Stimulated activated CD8-positive, alpha-beta memory T cell treated with anti-CD3 and anti-CD28 coated beads, Interleukin-4, amount 100 ng/mL, for 48 hours (primary cell): Measurements from ENCODE around the gene CTXND1.
A peak's percentile ranks its signal among the peaks of the same experiment; 100 is the strongest.

ENCODE experiments used
- DNase-seq: peaks from one replicate; pipeline ENCODE4 v3.0.0-alpha.2; 2020

CTXND1 gene

DNA sequence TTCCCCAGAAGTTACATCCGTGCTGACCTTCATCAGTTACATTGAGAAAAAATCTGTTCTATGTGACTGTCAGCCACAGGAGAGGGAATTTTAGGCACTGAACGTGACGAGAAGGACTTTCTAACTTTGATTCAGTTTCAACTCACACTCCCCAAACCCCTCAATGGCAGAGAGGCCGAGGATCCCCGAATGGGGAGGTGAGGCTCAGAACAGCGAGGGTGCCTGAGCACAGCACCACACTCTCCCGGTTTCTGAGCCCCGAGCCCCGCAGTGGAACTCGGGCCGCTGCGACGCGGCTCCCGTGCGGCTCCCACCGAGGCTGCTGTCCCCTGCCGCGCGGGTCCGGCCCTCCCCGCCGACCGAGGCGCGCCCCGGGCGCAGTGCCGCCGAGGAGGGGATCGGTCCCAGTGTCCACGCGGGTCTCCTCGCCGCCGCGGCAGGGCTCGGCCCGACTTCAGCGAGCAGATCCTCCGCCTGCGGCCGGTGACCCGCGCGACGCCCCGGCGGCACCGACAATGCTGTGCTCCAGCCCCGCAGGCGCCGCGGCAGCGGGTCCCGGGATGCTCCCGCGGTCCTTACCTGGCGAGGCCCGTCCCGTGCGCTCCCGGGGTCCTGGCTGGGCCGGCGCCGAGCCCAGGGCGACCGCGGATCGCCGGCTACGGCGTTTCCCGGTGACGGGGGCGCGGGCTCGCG lies 439 bp downstream of the CTXND1 start:
- DNase-seq = no peak

DNA sequence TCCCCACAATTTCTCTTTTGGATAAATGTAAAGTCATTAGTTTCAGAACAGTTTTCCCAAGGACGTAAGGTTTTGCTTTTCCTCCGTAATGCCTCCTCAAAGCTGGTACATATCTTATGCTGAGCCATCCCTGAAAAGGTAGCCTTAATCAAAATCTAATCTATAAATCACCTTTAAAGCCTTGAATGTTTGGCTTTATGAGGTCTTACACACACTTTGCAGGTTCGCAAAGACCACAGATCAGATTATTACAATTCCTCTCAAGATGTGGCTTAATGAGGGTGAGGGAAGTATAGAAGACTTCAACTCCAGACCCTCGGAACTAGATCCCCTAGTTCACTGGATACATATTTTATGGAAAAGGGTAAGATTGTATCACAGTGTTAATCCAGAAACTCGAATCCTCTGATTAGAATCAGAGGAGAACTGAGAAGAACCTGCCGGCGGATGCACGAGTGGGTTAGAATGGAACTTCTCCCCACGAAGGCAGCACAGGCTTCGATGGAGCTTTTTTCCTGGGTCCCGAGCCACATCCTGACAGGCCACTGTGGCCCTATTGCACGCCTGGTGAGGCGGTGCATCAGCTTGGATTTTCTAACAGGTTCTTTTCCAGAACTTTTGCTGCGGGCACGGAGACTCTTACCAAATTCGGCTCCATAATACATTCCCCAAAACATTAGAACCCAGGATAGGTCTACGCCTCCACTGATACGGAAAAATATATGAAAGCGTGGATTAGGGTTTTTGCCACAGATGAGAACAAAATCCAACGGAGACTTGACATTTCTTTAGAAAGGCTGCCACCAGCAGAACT lies 1.2 kb downstream of the CTXND1 start:
- DNase-seq = no peak

DNA sequence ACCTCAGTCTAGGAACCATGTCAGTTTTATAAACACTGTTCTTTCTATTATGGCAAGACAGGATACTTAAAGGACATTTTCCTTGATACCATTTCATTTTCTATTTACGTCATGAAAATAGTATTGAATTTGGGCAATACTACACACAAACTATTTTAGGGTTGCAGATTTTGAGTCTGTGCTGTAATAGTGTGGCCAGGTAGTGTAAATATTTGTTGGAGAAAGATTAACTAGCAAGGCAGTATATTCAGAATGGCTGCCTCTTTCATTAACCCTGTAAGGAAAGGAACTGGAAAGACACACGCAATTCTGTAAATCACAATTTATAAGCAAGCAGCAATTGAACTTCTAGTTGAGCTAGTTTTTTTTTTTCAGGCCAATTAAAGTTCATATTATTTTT lies 2.0 kb downstream of the CTXND1 start:
- no peak for DNase-seq

DNA sequence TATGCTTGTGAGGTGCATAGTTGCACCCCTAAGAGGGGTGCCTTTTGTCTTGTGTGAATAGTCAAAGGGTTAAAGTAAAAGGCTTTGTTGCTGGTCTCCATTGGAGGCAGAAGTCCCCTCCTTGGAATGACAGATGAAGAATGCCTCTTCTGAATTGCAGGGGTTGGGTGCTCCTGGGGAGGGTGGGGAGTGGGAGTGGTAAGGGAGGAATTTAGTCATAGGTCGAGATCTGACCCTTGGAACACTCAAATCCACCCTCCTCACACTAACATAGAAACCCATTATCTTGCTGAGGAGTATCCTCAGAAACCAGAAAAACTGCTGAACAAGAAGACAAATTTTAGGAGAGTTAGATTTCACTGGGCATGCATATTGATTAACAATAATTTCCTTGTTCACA lies 4.7 kb downstream of the CTXND1 start:
- DNase-seq = no peak

DNA sequence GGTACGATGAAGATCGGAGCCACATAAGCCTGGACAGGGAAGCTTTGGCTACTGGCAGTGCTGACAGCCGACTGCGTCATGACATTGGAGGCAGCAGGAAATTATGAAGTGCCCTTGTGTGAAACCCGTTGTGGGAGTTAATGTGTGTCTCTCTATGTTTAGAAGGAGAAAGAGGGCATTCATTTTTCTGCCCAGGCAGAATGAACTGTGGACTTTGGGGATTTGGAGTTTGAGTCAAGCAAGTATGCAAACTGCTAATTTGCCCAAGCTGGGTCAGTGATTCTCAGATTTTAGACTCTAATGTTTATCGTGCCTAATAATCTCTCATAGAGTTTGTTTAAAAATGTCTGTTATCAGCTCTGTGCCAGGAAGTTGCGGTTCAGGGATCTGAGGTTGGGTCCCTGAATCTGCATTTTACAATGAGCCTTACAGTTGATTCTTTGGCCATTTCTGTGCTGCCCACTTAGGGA lies 5.6 kb downstream of the CTXND1 start:
- DNase-seq = no peak

DNA sequence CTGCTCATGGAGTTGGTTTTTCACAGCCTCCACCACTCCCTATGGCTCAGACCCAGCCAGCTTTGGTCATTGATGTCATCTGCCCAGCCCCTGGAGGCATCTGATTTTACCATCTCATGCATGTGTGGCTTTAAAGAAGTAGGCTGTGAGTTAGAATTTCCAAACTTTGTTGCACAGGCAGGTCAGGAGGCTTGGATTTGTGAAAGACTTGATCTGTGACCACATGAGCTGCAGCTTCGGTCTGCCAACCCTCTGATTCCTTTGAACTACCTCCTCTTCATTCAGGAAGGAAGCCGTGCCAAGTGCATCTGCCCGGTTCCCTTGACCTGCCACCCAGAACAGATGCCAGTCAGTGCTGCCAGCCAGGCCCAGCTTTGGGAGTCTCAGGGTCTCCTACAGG lies 9.2 kb downstream of the CTXND1 start:
- no peak for DNase-seq

DNA sequence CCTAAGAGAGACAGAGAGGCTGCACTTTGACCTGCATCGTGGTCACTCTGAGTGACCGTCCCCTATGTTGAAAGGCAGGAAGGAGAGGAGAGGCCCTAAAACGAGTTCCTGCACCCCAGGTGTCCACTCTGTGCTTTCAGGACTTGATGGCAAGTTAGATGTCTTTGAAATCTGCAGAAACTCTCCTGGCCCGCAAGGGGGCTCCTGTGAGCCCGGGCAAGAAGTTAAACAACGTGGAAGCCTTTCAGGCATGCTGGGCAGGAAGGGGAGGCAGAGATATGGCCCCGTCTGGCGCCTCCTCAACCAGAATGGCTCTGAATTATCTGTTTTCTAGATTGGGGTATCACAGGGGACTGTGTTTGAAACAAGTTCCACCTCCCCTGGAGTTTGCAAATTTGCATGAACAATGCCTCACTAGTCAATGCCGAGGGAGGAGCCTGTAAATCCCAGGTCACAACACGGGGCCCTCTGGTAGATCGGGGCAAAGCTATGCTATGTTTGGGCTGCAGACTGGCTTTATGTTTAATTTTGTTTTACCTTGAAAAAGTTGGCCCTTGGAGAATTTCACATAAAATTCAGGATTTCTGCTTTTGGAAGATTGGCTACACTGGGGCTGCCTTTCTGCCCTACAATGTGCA lies 9.8 kb downstream of the CTXND1 start:
- DNase-seq = no peak

DNA sequence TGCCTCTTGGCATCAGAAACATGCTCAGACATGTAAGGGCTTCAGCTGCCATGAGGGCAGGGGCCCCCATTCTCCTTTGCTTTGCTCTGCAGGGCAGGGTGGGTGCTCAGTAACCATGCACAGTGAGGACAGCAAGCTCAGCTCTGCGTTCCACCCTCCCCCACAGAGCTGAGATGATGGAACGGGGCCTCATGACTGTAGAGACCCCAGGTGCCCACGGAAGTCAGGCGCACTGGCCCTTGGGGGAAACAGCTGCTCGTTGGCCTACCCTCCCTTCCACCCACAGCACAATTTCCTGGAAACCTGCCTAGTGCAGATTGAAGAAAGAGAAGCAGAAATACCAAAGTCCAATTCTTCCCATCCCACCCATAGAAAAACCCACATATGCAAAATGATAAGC lies 10.5 kb downstream of the CTXND1 start:
- DNase-seq = no peak

DNA sequence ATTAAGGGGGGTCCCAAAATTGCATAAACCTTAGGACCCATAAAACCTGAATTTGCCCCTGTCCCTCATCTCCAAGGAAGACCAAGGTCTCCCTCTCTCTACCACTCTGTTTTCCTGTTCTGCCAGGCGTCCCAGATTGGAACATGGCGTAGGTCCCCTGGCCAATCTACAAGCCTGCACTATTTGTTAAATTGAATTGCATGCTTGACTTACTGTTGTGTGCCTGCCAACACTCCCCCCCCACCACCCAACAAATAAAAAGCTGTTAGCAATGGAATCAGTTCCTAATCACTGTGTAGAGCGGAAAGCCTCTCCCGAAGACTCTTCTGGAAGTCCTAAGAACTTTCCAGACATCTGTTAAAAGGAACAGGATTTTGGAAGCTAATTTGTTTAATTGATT lies 11.7 kb downstream of the CTXND1 start:
- no peak for DNase-seq

DNA sequence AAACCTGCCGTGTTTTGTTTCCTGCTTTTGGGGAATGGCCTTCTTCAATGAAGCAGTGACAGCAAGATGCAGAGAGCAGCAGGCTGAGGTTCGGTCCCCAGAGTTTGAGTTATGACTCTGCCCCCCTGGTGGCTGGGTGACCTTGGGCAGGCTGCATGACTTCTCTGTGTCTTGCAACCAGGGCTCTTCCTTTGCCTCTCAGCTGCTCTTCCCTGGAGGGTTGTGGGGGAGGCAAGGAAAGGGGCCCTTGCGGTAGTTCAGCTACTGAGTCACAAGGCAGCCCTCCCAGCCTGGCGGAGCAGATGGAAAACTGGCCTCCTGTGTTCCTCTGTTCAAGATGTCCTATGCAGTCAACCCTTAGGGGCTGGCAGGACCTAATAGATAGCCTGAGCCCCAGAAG lies 17.1 kb downstream of the CTXND1 start:
- DNase-seq = peak; percentile 74

DNA sequence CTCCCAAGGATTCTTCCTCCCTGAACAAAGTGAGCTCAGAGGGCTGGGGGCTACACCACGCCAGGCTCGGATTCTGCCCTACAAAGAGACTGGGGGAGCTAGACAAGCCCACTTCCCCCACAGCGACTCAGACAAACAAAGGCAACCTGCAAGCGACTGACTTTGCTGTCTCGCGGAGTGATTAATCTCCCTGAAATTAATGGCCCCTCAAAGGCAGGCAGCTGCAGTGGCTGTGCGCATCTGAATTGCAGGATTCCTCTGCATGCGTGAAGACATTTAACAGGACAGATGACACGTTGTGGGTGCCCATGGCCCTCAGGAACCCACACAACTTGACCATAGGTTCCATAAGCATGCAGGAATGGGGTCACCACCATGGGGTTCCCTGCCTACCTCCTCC lies 18.4 kb downstream of the CTXND1 start:
- no peak for DNase-seq

DNA sequence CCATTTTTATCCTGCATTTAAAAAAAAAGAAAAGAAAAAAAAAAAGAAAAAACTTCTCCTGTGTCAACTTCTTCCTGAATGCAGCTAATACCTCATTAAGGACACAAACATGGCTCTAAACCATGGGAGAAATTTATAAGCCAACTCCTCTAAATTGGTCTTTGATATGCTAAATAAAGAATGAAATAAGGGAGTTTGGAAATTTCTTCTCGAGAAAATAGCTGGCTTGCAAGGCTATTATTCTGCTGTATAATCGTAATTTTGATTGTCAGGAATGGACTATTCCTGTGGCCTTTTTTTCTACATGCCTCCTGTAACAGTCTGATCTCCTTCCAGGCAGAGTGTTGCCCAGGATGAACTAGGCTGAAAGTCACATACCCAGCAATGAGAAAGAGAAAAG lies 20.6 kb downstream of the CTXND1 start:
- DNase-seq = no peak

DNA sequence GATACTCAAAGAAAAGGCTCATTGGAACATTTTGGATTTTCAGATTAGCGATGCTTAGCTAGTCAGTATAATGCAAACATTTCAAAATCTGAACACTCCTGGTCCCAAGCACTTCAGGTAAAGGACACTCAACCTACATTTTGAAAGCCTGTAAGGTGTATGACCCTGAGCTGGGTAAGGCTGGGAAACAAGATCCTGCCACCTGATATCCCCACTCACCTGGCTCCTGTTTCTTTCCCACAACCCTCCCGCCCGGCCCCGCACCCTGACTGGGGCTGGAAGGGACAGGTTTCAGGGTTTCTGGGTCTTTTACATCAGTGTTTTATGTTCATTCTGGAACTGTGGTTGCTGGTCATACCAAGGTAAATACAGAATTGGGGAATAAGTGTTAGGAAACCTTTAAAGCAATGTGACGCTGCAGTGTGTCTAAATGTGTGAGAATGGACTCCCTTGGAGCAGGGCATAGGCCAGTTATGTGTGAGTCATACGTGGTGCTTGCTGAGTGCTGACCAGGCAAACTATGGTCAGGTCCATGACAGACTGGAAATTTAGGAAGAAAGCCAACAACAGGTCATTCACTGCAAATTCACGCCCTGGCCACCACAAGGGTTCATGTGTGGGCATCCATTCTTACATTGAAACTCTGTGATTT lies 22.9 kb downstream of the CTXND1 start:
- DNase-seq = no peak

DNA sequence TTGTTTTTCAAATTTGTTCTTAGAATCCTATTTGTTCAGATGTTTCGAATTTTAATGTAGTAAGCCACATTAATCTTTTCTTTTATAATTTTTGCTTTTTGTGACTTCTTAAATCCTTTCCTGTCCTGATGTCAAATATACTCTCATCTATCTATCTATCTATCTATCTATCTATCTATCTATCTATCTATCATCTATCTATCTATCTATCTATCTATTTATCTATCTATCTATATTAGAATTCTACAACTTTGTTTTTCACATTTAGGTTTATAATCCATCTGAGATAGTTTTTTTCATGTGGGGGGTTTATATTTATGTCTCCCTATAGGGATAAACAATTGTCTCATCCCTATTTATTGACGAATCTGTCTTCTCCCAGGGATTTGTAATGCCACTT lies 32.1 kb downstream of the CTXND1 start:
- DNase-seq = no peak

DNA sequence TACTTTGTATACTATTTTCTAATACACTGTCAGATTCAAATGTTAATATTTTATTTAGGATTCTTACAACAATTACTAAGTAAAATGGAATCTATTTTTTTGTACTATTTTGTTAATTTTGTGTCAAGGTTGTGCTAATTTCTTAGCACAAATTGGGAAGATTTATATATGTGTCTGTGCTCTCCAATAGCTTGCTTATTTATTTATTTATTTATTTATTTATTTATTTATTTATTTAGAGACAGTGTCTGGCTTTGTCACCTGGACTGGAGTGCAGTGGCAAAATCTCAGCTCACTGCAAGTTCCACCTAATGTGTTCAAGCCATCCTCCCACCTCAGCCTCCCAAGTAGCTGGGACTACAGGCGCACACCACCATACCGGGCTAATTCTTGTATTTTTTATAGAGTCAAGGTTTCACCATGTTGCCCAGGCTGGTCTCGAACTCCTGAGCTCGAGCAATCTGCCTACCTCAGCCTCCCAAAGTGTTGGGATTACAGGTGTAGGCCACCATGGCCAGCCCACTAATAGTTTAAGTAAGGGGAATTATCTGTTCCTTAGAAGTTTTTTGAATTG lies 34.6 kb downstream of the CTXND1 start:
- DNase-seq = no peak

DNA sequence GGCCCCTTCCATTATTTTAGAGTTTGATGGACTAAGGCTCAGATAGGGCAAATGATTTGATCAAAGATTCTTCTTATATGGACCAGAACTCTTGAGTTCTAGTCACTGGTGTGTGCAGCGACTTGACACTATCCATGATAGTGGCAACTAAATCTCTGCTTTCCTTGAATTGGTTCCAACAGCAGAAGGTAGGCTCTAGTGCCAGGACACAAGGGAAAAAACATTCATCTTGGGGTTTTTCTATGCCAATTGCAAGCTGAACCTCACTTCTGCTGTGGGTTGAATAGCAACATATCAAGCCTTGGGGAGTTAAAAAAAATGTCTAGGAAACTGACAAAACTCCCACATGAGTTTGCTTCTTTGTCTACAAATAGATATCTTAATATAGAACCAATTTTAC lies 35.1 kb downstream of the CTXND1 start:
- DNase-seq = no peak

DNA sequence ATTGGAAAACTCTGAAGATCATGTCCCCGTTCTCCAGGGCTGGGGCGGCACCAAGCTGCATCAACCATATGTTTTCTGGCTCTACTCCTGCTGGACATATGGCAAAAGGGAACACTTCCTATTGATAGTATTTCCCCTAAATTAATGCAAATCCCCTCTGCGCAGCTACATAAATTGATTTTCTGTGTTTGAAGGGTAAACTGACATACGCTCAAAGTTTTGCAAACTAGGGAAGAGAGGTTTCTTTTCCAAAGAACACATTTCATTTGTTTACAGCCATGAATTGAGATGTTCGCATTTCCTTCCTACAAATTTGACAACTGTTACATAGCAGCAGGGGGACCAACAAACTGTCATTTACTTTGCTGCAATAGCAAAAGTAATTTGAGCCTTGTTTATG lies 35.9 kb downstream of the CTXND1 start:
- no peak for DNase-seq

DNA sequence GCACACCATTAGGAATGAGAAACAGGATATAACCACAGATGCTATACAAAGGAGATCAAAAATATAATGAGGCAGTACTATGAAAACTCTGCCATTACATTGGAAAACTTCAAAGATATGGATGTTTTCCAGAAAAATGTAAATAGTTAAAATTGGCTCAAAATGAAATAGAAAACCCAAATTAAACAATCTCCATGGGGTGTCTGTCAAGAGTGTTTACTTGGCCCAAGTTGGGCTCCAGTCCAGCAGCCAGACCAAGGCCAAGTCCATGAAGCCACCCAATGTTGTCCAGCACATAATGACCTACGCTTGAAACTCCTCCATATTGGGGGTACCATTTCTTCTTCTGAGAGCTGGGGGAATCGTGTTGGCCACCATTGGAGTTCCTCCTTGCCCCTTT lies 37.1 kb downstream of the CTXND1 start:
- no peak for DNase-seq

DNA sequence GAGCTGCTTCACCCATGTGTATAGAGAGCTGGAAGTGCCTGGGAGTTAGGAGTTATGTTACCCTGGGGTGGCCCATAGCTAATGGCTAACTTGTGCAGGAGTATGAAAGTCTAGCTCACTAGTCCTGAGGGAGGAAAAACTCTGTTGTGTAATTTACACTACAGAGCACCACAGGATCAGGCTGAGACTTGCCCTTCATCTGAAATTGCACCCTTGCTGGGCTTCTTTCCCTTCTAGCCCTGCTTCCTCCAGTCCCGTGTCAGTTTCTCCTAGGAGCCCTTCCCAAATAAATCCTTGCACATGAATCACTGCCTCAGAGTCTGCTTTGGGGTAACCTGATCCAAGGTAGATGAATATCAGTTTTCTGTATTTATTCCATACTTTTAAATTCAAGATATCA lies 40.0 kb downstream of the CTXND1 start:
- DNase-seq = no peak

DNA sequence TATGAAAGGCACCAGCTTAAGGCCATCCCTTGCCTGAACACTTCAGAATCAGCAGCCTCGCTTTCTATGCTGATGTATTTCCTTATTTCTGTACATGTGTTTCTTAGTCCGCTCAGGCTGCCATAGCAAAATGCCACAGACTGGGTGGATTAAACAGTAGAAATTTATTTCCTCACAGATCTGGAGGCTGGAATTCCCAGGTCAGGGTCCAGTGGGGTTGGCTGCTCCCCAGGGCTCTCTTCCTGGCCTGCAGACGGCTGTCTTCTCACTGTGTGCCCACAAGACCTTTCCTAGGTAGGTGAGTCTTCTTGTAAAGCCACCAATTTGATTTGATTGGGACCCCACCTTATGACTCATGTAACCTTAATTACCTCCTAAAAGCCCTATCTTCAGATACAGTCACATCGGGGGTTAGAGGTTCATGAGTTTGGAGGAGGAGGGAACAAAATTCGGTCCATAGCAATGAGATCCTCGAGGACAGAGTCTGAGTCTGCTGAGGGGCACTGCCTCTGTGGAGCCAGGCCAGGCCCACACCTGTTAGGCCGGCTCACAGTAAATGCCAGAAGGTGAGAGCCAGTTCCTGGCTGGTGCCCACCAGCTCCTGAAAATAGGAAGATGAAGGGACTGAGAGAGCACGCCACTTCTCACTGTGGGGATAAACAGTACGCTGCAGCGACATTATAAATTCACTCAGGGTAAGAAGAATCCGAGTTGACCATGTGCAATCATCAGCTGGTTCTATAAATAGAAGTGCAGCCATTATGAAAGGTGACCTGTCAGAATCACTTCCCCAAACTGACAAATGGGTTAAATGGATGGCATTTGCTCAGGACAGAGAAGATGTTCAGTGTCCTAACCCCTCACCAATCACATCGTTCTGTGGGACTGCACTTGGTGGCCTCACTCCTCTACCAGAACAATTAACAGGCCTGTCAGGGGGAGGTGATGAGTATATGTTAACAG lies 41.1 kb downstream of the CTXND1 start:
- no peak for DNase-seq

DNA sequence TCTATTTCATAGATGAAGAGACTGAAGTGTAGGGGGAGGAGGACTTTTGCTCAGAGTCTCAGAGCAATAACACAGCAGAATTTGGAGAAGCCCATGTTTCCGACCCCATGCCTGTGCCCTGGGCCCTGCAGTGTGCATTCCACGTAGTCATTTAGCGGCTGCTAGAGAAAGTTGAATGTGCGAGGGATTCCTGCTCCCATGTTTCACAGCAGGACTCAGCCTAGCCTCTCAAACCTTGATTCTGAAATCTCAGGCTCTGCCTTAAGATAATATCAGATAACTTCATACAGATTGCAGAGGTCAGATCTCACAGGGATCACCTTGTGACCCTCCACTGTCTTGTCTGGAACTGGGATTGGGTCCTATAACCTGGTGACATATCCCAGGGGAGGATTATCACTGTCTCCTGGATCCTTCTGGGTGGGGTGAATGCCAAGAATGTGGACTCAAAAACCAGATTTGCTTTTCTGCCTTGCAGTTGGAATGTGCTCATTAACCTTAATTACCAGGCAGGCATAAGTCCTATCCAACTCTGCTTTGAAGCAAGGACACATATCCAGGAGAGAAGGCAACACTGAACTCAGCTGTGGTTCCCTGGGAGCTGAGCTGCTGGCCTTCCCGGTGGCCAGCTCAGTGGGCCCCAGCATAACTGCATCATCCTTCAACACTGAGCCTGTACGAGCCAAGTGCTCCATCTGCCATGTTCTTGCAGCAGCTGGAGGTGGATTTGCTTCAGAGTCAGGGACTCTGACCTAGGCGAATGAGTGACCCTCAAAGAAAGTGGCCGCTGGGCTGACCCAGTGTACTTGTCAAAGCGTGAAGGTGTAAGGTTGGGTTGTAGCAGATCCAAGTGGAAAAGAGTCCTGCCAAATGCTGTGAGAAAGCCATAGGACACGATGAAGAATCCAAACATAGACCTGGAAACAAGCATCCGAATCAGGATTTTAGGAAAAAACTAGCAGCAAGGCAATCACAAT lies 43.0 kb downstream of the CTXND1 start:
- DNase-seq = no peak
